Effector memory CD4-positive, alpha-beta T cell (primary cell): ENCODE results near the gene ELSPBP1.

ENCODE experiments used
- DNase-seq, 3 donors: peaks; one replicate each; pipeline ENCODE4 v3.0.0-alpha.2; 2020
- H3K27ac ChIP-seq: 2 replicates; pipeline ENCODE4 v1.7.0; 2013; ENCODE audit warnings: mild to moderate bottlenecking, low read length, moderate library complexity; ENCODE audit not compliant: insufficient read depth, poor library complexity, severe bottlenecking
- H3K27me3 ChIP-seq: replicated peaks from 2 replicates; pipeline ENCODE4 v1.7.0; 2013; ENCODE audit warnings: mild to moderate bottlenecking, low read length; ENCODE audit not compliant: insufficient read depth, control insufficient read depth, poor library complexity, severe bottlenecking
- H3K36me3 ChIP-seq: 2 replicates; pipeline ENCODE4 v1.7.0; 2013; ENCODE audit warnings: mild to moderate bottlenecking, low read length, moderate library complexity; ENCODE audit not compliant: control insufficient read depth, insufficient read depth
- H3K4me1 ChIP-seq: 2 replicates; pipeline ENCODE4 v1.7.0; 2013; ENCODE audit warnings: low read length, mild to moderate bottlenecking; ENCODE audit not compliant: control insufficient read depth, insufficient read depth, poor library complexity, severe bottlenecking
- H3K4me3 ChIP-seq: 2 replicates; pipeline ENCODE4 v1.7.0; 2013; ENCODE audit warnings: low read length, low read depth, mild to moderate bottlenecking; ENCODE audit not compliant: insufficient read depth, poor library complexity, severe bottlenecking
- H3K9me3 ChIP-seq: 2 replicates; pipeline ENCODE4 v1.7.0; 2013; ENCODE audit warnings: mild to moderate bottlenecking, low read length, moderate library complexity; ENCODE audit not compliant: control insufficient read depth

ELSPBP1 gene

DNA sequence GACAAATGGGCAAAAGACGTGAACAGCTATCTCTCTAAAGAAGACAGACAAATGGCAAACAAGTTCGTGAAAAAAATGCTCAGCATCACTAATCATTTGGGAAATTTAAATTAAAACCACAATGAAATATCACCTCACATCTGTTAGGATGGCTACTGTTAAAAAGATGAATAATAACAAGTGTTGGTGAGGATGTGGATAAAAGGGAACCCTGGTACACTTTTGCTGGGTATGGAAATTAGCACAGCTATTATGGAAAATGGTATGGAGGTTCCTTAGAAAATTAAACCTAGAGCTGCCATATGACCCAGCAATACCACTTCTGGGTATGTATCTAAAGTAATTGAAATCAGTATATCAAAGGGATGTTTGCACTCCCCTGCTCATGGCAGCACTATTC, 42.3 kb downstream of the ELSPBP1 start:
- Histone ChIP-seq H3K9me3 (peaks cover 5% of the 10 kb centered on the region), H3K4me1 (no peaks in the 10 kb centered on the region), H3K36me3 (no peaks in the 10 kb centered on the region), H3K27me3 (no peaks in the 10 kb centered on the region), H3K4me3 (no peak overlapping the region), H3K27ac (no peak overlapping the region)
- DNase-seq, result no peak

DNA sequence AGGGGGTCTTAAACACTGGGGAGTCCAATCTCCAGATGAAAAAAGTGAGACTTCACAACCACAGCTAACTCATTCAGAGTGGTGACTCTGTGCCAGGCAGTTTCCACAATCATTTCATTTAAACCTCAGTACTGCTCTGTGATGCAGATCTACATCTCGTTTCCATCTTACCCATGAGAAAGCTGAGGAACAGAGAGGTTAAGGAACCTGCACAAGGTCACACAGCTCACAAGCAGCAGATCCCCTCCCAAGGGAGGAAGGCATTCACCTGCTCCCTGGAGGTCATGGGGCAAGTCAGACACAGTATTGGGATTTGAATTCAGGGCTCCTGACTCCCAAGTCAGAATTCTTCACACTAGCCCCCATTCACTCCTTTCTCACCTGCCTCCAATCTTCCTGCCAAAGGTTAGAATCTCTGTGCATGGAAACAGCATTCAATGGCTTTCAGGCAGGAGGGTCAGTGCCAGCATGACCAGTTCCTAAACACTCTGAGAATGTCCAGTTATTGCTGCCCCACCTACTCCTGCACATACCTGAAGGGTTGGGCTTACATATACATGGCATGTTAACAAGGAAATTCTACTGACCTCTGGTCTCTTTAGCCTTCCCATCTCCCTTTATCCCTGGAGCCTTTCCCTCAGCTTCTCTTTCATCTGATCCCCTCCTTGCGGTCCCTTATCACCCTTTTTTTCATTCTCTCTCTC, 47.6 kb downstream of the ELSPBP1 start:
- Histone ChIP-seq H3K9me3 (no peaks in the 10 kb centered on the region), H3K36me3 (no peaks in the 10 kb centered on the region), H3K27ac (no peak overlapping the region), H3K4me3 (no peak overlapping the region), H3K4me1 (no peaks in the 10 kb centered on the region), H3K27me3 (no peaks in the 10 kb centered on the region)
- DNase-seq, result no peak

DNA sequence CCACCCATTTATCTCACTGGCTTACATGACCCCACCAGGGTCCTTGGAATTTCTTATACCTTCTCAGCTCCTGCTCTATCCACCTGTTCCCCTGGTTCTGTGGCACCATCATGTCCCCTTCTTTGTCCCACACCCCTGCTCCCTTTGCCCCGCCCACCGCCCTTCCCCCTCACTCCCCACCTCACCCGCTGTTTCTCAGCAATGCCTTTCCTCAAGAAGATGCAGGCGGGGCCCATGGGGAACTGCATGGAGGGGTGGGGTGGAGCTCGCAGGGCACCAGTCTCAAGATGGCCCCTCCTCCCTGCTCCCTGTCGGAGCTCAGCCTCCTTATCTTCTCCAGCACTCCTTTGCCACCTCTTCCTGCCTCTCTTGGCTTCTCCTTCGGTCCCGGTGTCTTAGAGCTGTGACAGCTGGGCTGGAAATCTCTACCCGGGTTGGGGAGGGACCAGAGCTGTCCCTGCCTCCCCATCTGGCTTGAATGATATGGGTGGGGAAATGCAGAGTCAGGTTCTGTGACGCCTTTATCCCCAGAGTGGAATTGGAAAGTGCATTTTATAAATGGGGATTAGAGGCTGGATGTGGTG, 49.3 kb downstream of the ELSPBP1 start, which contains the start of gene CABP5:
Gene CABP5, minus strand, starts transcription at position 405 of the 584 bp plus-strand sequence. Its CDS starts 157 bp downstream, at position 248.
- no peak within 1 kb of the TSS for H3K4me3 ChIP-seq
- no peaks in the 10 kb centered on the region for H3K4me1 ChIP-seq
- DNase-seq, result no peak
- no peaks in the 10 kb centered on the region for H3K9me3 ChIP-seq
- no peaks in the 10 kb centered on the region for H3K36me3 ChIP-seq
- H3K27me3 ChIP-seq, result no peaks in the 10 kb centered on the region
- no peak within 1 kb of the TSS for H3K27ac ChIP-seq

DNA sequence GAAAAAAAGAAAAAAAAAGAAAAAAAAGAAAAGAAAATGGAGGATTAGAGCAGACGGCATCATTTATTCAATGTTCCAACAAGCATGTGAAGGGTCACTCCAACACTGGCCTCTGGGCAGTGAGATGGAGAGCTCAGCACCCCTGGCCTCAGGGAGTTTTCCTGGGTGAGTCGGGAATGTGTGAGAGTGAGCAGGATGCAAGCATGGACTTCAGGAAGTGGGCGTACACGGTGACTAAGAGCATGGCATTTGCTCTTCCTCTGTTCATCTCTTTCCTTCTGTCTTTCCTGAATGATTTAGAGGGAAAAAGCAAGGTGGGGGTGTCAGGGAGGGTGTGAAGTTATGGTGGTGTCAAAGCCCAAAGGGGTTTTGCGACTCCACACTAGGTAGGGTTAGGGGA, 50.1 kb downstream of the ELSPBP1 start:
- no peaks in the 10 kb centered on the region for H3K36me3 ChIP-seq
- no peaks in the 10 kb centered on the region for H3K27me3 ChIP-seq
- no peak overlapping the region for H3K4me3 ChIP-seq
- no peaks in the 10 kb centered on the region for H3K4me1 ChIP-seq
- H3K27ac ChIP-seq, result no peak overlapping the region
- H3K9me3 ChIP-seq, result no peaks in the 10 kb centered on the region
- DNase-seq, result no peak

DNA sequence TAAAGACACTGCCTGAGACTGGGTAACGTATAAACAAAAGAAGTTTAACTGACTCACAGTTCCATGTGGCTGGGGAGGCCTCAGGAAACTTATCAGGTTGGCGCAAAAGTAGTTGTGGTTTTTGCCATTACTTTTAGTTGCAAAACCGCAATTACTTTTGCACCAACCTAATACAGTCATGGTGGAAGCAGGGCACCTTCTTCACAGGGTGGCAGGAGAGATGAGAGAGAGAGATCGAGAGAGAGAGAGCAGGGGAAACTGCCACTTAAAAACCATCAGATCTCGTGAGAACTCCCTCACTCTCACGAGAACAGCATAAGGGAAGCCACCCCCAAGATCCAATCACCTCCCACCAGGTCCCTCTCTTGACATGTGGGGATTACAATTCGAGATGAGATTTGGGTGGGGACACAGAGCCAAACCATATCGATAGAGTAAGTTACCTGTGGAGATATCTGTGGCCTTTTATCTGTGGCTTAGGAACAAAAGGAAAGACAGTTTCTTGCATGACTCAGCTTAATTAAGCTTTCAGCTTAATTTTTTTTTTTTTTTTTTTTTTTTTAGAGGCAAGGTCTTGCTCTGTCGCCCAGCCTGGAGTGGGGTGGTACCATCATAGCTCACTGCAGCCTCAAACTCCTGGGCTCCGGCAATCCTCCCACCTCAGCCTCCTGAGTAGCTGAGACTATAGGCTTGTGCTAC, 57.1 kb downstream of the ELSPBP1 start:
- no peaks in the 10 kb centered on the region for H3K9me3 ChIP-seq
- no peak for DNase-seq
- H3K27me3 ChIP-seq, result no peaks in the 10 kb centered on the region
- H3K36me3 ChIP-seq, result no peaks in the 10 kb centered on the region
- H3K4me1 ChIP-seq, result no peaks in the 10 kb centered on the region
- no peak overlapping the region for H3K4me3 ChIP-seq
- no peak overlapping the region for H3K27ac ChIP-seq

DNA sequence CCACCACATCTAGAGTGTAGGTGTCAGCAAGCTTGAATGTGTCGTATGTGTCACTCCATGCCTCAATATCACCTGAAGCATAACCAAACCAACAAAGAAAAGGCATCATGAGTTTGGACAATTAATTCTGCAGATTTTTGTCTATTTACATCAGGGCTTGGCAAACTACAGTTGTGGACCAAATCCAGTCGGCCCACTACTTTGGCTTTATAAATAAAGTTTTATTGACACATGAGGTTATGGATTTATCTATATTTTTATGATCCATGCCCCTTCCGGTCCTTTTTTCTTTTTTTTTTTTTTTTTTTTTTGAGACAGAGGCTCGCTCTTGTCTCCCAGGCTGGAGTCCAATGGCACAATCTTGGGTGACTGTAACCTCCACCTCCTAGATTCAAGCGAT, 58.6 kb downstream of the ELSPBP1 start:
- no peak for DNase-seq
- no peak overlapping the region for H3K4me3 ChIP-seq
- H3K27me3 ChIP-seq, result no peaks in the 10 kb centered on the region
- H3K9me3 ChIP-seq, result no peaks in the 10 kb centered on the region
- H3K27ac ChIP-seq, result no peak overlapping the region
- no peaks in the 10 kb centered on the region for H3K4me1 ChIP-seq
- H3K36me3 ChIP-seq, result no peaks in the 10 kb centered on the region

DNA sequence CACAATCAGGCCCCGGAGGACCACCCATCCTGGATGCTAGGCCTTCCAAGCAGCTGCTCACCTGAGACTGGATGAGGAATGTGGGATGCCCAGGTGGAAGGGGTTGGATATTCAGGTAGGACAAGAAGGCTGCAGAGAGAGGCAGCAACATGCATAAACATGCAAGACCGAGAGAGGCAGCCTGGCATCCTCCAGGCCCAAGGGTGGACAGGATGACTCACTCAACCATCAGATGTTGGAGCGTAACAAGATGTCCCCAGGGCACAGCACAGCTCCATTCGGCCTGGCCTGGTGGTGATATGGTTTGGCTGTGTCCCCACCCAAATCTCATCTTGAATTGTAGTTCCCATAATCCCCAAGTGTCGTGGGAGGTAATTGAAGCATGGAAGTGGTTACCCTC, 59.4 kb downstream of the ELSPBP1 start:
- no peaks in the 10 kb centered on the region for H3K9me3 ChIP-seq
- no peaks in the 10 kb centered on the region for H3K36me3 ChIP-seq
- no peak overlapping the region for H3K27ac ChIP-seq
- no peaks in the 10 kb centered on the region for H3K27me3 ChIP-seq
- no peak for DNase-seq
- no peaks in the 10 kb centered on the region for H3K4me1 ChIP-seq
- H3K4me3 ChIP-seq, result no peak overlapping the region

DNA sequence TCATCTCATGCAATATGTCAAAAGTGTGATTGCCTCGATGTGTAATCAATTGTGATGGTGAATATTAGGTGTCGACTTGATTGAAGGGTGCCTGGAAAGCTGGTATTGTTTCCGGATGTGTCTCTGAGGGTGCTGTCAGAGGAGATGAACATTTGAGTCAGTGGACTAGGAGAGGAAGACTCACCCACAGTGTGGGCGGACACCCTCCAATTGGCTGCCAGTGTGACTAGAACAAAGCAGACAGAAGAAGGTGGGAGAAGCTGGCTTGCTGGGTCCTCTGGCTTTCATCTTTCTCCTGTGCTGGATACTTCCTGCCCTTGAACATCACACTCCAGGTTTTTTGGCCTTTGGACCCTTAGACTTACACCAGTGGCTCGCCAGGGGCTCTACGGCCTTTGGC, 64.9 kb downstream of the ELSPBP1 start:
- no peak overlapping the region for H3K4me3 ChIP-seq
- H3K27ac ChIP-seq, result no peak overlapping the region
- no peaks in the 10 kb centered on the region for H3K36me3 ChIP-seq
- H3K27me3 ChIP-seq, result no peaks in the 10 kb centered on the region
- DNase-seq, result no peak
- H3K9me3 ChIP-seq, result no peaks in the 10 kb centered on the region
- H3K4me1 ChIP-seq, result no peaks in the 10 kb centered on the region

DNA sequence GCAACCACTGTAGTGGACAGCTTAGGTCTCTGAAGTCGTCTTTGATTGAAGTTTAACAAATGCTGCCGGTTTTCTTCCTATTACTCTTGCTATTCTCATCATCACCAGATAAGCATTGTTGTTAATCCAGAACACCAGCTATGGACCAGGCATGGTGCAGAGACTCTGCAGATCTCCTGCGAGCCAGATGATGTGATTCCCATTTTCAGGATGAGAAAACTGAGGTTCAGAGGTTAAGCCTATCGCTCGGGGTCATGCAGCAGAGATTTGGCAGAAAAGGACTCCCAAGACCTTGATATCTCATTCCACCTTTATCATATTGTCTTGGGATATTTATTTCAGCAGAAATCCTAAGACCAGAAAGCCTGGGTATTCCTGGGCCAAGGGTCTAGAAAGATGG, 65.9 kb downstream of the ELSPBP1 start:
- H3K36me3 ChIP-seq, result no peaks in the 10 kb centered on the region
- H3K4me1 ChIP-seq, result no peaks in the 10 kb centered on the region
- H3K27me3 ChIP-seq, result no peaks in the 10 kb centered on the region
- H3K9me3 ChIP-seq, result no peaks in the 10 kb centered on the region
- H3K4me3 ChIP-seq, result no peak overlapping the region
- H3K27ac ChIP-seq, result no peak overlapping the region
- DNase-seq, result no peak
